Omental fat pad (tissue), 4 donors: ENCODE measurements around the gene ZNF846. TPM values are rescaled to one million over a fixed set of nuclear protein-coding genes. Genes with fewer than 3 reads are reported as not detected.
A peak's percentile ranks its signal among the peaks of the same experiment; 100 is the strongest.
"Not testable (repeated sequence)": the region's sequence is repeated elsewhere in the genome, so short reads cannot be mapped to it uniquely, and the experiment has no call there.

Experiments
- ATAC-seq: fragments of 150-250 bp; one replicate; pipeline ENCODE4 v1.9.1; 2016; ENCODE audit warnings: mild to moderate bottlenecking, moderate library complexity; ENCODE audit not compliant: low FRiP score
- DNase-seq: peaks from one replicate; pipeline ENCODE4 v3.0.0-alpha.2; 2019; ENCODE audit warnings: low spot score
- CTCF ChIP-seq, 3 donors: fragments of 450-650 bp; IDR thresholded peaks; one replicate each; pipeline ENCODE4 v1.5.1; 2016 to 2017; ENCODE audit warnings: antibody characterized with exemption in 3 of 3, mild to moderate bottlenecking in 3 of 3, moderate library complexity in 2 of 3
- total RNA-seq, 4 donors: library from RNA; depleted of rRNA; stranded (reverse); fragments of >200 nt; gene quantifications; one replicate each; pipeline ENCODE4 v1.1.0, GENCODE V29; 2016

The ZNF846 gene
- total RNA-seq, 4 donors from 2014 or later = 6.5 to 21.4 (median 11.0) TPM

DNA sequence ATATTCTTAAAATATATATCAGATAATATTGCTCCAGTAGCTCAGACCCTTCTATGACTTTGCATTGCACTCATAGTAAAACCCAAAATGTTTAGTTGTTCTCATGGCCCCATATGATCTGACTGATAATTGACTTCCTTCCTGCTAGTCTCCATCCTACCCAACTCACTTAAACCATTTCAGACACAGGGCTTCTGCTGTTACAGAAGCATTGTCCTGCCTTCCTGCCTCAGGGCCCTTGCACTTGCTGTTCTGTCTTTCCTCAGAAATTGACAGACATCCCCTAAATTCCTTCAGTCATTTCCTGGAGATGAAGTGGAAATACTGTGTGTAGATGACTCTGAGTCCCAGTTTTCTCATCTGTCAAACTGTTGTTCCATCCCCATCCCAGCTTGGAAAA, 30.6 kb upstream of the ZNF846 start:
- no peak for TF ChIP-seq CTCF (IDR thresholded peaks at IDR 0.05)

DNA sequence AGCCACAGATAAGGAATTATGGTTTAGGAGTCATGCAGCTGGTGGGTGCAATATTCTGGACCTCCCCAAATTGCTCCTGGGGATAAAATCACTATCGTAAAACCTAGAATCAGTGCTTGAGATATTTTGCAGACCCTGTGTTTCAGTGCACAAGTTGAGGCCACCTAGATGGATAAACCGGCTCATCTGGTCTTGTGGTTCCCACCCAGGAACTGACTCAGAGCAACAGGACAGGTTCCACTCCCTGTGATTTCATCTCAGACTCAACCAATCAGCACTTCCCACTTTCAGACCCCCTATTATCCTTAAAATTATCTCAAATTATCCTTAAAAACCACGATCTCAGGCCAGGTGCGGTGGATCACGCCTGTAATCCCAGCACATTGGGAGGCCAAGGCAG, 29.3 kb upstream of the ZNF846 start:
- no peak for ATAC-seq
- DNase-seq = no peak
- no peak for TF ChIP-seq CTCF (IDR thresholded peaks at IDR 0.05)

More for the DNA sequence above, 30.6 kb upstream of the ZNF846 start:
- DNase-seq = no peak
- ATAC-seq = no peak

DNA sequence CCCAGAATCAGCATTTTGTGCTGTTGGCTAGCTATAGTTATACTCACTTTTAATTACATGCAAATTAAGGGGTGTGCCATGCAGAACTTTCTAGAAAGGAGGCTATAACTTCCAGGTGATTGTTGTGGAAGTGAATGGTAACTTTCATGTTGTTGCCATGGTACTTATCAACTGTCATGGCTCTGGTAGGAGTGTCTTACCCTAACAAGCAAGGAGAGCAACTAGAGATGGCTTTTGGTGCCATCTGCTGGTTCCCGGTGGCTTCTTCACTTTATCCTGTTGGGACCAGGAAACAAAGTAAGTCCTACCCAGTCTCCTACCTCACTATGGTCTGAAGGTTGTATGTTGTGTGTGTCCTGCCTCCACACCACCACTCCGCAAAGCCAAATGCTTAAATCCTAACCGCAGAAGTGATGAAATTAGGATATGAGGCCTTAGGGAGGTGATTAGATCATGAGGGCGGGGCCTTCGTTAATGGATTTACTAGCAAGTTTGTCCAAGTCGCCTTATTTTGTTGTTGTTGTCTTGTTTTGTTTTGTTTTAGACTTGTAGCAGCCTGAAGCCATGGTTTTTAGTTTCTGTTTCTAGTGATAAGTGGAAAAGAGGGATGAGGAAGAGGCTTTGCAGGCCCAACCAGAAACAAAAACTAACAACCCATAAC, 27.7 kb upstream of the ZNF846 start:
- peak in 1 of 3 donors; percentile 45 for TF ChIP-seq CTCF (IDR thresholded peaks at IDR 0.05)
- ATAC-seq = no peak
- DNase-seq = peak; percentile 65

- peak; percentile 45 for ATAC-seq
- peak; percentile 56 for DNase-seq
- no peak for TF ChIP-seq CTCF (IDR thresholded peaks at IDR 0.05)
These were observed 24.6 kb upstream of the ZNF846 start for GRCh38 chr19:9793071-9793591.

DNA sequence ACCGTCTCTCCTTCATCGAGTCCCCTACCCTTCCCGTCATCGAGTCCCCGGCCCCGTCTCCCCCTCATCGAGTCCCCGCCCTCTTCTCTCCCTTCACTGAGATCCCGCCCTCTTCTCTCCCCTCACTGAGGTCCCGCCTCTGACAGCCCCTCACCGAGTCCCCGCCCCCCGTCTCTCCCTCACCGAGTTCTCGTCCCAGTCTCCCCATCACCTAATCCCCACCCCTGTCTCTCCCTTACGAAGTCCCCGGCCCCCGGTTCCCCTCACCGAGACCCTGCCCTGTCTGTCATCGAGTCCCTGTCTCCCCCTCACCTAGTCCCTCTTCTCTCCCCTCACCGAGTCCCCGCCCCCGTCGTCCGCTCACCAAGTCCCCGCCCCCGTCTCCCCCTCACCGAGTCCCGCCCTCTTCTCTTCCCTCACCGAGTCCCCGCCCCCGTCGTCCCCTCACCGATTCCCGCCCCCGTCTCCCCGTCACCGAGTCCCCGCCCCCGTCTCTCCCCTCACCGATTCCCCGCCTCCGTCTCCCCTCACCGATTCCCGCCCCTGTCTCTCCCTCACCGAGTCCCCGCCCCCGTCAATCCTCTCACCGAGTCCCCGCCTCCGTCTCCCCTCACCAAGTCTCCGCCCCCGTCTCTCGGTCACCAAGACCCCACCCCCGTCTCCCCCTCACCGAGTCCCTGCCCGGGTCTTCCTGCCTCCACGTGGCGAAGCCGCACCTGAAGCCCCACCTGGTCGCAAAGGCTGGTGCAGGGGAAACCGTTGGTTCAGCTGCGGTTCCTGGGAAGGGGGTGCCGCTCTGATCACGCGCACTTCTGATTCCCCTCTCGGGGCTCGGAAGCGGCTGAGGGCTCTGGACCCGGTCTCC, 23.9 kb upstream of the ZNF846 start:
- DNase-seq (peak; percentile 91), ATAC-seq (peak; percentile 81)
- no peak for TF ChIP-seq CTCF (IDR thresholded peaks at IDR 0.05)

DNA sequence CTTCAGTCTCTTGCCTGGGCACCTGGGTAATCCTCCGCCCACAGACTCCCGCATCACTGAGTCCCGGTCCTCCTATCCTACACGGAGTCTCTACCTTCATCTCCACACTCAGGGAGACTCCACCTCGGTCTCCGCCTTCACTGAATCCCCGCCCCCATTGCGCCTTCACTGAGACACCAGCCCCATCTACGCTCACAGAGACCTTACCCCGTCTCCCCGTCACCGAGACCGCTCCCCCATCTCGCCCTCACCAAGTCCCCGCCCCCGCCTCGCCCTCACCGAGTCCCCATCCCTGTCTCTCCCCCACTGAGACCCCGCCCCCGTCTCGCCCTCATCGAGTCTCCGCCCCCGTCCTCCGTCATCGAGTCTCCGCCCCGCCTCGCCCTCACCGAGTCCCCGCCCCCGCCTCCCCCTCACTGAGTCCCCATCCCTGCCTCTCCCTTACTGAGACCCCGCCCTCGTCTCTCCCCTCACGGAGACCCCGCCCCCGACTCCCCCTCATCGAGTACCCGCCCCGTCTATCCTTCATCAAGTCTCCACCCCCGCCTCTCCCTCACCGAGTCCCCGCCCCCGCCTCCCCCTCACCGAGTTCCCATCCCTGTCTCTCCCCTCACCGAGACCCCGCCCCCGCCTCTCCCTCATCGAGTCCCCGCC, 23.1 kb upstream of the ZNF846 start:
- ATAC-seq (peak; percentile 85), DNase-seq (peak; percentile 99)
- TF ChIP-seq CTCF (IDR thresholded peaks at IDR 0.05) = no peak

GRCh38 chr19:9791073-9791367, 22.5 kb upstream of the ZNF846 start:
- not testable (repeated sequence) for DNase-seq, ATAC-seq

- not testable (repeated sequence) for ATAC-seq, DNase-seq
These were observed 21.0 kb upstream of the ZNF846 start for GRCh38 chr19:9789579-9789978.
